GM19328 (cell line): ENCODE results near the gene CLDN4.
"Not testable (repeated sequence)": the region's sequence is repeated elsewhere in the genome, so short reads cannot be mapped to it uniquely, and the experiment has no call there.

Experiments used
- ATAC-seq: cut with Tn5 transposase; IDR thresholded peaks from one replicate; pipeline ENCODE4 v1.9.1; 2021; ENCODE audit warnings: mild to moderate bottlenecking, moderate library complexity; ENCODE audit not compliant: unreplicated experiment

CLDN4 gene

DNA sequence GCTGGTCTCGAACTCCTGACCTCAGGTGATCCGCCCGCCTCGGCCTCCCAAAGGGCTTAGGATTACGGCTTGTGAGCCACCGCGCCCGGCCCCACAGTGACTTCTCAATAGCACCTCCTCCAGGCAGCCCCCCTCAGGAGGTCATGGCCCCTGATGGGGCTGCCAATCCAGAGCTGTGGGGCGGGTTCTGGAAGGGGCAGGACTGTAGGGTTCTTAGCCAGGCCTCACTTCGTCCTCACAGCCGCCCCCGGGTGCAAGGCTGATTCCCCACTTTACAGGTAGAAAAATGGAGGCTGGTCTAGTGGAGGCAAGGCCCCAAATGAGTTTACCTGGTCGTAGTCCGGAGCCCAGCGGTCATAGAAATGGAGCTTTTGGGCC is 10.9 kb downstream of the CLDN4 start:
- ATAC-seq, result no peak

DNA sequence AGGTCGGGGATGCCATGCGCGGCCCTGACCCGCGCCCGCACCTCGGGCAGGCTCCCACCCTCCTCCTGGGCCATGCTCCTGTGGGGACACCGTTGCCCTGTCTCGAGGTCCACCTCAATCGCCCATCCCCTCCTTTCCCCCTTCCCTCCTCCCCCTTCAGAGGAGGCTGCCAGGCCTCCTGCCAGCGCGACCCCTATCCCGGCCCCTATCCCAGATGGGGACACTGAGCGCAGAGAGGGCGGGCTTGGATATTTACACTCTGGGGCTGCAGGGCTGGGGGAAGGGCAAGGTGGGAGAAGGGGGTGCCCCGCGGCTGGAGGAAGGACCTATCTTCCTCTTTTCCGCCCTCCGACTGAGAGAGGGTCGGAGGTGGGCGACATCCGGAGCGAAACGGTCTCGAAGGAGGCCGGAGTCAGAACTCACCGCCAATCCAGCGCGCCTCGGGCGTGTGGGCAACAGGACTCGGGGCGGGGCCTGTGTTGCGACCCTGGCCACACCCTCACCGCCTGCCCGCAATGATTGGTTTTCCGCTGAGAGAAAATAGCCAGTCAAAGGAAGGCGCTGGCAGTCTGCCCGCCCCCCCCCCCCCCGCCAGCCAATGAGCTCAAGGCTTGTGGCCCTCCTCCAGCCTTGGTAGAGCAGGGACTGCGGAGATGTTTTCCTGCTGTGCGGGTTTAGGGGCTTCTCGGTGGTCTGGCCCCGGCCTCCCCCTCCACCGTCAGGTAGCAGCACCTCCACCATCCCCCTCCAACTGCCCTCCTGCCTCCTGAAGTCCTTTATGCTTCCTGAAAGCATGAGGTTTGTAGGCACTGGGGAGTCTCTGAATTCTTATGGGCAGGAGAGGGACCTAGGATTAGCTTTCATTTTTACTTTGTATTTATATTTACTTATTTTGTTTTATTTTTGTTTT is 11.5 kb downstream of the CLDN4 start, which contains the start of gene METTL27:
TSS of gene METTL27 (minus strand) at position 450 of the 910 bp plus-strand sequence. CDS start at position 74, 376 bp downstream.
- peak; percentile 93 for ATAC-seq

DNA sequence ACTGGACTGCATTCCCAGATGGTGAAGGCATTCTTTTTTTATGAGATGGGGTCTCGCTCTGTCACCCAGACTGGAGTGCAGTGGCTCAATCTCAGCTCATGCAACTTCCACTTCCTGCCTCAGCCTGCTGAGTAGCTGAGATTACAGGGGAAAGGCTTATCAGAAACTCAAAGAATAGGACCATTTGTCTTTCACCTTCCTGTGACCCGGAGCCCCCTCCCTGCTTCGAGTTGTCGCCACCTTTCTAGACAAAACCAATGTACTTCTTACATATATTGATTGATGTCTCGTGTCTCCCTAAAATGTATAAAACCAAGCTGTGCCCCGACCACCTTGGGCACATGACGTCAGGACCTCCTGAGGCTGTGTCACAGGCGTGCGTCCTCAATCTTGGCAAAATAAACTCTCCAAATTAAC is 13.3 kb downstream of the CLDN4 start:
- no peak for ATAC-seq

DNA sequence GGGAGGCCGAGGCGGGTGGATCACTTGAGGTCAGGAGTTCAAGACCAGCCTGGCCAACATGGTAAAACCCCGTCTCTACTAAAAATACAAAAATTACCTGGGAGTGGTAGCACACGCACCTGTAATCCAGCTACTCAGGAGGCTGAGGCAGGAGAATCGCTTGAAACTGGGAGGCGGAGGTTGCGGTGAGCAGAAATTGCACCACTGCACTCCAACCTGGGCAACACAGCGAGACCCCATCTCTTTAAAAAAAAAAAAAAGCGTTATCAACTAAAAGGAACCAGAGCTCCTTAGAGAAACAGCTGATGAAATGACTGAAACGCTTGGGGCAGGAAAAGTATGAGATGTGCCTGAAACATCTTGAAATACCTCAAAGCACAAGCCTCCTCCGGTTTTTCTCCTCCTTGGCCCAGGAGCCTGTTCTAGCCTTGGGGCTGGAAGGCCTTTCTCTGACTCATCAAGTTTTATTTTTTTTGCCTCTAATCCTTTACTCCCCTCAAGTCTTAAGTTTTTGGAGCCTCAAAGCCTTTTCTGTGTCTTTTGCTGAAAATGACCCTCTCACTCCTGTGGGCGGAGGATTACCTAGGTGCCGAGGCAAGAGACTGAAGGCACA is 14.2 kb downstream of the CLDN4 start:
- no peak for ATAC-seq

DNA sequence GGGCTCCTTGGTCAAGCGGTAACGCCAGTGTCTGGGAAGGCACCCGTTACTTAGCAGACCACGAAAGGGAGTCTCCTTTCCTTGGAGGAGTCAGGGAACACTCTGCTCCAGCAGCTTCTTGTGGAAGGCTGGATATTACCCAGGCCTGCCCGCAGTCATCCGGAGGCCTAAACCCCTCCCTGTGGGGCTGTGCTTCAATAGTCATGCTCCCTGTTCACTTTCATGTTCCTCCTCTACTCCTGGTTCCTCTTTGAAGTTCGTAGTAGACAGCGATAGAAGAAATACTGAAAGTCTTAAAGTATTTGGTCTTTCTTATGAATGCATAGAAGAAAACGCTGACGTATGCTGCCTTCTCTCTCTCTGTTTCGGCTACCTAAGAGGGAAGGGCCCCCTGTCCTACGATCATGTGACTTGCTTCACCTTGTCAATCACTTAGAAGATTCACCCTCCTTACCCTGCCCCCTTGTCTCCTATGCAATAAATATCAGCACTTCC is 15.0 kb downstream of the CLDN4 start:
- ATAC-seq, result not testable (repeated sequence)

DNA sequence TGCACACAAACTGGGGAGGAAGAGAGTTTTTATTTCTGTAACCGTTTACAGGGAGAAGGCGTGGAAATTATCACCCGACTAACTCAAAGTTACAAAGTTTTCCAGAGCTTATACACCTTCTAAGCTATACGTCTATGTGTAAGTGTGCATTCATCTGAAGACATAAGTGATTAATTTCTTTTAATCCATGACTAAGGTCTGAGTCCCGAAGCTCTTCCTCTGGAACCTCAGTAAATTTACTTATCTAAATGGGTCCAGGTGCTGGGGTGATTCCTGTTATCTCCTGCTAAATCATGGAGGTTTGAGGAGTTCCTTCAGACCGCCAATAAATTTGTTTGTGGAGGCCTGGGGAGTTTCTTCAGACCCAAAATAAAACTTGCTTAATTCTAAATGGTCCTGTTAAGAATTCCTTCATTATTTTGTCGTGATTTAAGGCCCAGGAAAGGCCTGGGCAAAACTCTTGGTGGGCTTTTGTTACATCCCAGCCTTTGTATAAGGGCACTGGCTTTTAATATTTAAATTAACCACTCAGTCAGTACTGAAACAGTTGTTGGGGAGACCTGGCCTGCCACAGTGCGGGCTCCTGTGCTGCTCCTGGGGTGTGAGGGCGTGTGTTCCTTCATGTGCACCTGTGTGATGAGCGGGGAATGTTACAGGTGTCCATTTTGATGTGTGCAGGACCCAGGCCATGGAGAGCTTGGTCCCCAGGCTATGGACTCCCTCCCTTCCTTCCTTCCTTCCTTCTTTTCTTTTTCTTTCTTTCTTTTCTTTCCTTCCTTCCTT is 17.3 kb downstream of the CLDN4 start:
- no peak for ATAC-seq

DNA sequence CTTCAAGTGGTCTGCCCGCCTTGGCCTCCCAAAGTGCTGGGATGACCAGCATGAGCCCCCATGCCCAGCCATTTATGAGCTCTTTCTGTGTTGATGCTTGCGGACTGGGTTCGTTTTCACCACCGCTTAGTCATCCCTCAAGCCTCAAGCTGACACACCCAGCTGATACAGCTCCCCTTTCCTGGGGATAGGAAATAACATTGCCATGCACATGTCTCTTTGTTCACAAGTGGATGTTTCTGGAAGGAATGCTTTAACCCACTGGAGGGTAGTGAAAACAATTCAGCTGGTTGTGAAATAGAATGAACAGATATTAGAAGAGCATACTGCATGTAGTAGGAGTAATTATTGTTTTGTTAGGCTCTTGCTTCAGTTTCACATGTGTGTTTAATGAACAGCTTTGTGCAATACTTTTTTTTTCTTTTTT is 20.0 kb downstream of the CLDN4 start:
- no peak for ATAC-seq

DNA sequence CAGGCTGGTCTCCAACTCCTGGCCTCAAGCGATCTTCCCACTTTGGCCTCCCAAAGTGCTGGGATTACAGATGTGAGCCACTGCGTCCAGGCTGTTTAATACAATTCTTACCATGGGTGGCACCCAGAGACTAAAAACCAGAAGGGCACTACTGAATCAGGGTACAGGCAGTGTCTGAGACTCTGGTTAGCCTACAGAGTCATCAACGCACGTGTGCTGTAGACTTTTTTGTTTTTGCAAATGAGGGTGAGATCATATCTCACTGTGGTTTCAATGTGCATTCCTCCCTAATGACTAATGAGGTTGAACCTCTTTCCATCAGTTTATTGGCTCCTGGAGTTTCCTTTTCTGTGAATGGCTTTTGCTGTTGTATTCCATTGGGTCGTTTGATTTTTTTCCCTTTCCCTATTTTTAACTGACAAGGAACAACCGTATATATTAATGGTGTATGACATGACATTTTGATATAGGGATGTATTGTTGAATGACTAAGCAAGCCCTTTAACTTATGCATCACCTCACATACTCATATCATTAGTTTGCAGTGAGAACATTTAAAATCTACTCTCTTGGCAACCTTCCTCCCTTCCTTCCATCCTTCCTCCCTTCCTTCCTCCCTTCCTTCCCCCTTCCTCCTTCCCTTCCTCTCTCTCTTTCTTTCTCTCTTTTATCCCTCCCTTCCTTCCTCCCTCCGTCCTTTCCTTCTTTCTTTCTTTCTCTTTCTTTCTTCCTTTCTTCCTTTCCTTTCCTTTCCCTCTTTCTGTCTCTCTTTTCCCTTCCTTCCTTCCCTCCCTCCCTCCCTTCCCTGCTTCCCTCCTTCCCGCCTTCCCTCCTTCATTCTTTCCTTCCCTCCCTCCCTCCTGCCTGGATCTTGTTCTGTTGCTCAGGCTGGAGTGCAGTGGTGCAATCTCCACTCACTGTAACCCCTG is 20.9 kb downstream of the CLDN4 start:
- no peak for ATAC-seq

DNA sequence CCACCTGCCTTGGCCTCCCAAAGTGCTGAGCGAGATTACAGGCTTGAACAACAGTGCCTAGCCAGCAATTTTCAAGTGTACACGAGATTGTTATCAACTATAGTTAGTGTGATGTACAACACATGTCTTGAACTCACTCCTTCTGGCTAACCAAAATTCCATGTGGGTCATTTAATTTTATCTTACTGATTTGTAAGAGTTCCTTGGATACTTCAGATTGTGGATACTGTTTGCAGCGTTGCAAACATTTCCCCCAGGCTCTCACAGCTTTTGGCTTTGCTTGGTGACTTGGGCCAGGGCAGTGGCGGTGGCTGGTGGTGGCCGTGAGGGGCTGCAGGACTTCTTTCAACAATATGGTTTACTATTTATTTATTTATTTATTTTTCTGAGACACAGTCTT is 21.7 kb downstream of the CLDN4 start:
- ATAC-seq, result no peak

DNA sequence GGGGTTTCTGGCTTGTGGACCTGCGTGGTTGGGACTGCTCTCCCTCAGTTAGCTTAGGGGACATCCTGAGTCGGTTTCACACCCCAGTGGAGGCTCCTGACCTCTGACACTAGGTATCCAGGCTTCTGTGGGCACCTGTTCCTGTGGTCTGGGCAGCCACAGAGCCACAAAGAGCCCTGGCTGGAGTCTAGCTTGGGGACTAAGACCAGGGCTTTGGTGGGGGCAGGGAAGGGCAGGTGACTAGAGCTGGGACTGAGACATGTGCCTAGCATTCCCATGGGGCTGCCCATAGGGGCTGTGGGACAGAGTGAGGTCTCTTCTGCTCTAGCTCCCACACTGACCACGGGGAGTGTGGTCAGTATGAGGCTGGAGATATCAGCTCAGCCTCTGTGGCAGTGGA is 26.1 kb downstream of the CLDN4 start:
- no peak for ATAC-seq

DNA sequence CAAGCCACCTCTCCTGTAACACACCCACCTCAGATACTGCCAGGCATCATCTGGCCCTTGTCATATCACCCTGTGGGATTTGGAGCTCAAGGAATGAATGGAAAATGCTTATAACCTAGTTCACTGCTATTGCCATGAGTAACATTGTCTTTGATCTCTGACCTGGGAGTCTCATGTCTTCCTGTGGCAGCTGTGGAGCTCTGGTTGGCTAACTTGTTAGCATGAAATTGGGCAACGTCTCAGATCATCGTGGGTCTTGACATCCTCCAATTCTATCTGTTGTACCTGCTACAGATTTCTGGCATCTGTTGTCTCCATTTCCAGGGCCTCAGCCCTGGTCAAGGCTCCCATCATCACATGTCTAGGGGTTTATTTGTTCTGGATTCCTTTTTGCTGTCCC is 28.0 kb downstream of the CLDN4 start:
- no peak for ATAC-seq

DNA sequence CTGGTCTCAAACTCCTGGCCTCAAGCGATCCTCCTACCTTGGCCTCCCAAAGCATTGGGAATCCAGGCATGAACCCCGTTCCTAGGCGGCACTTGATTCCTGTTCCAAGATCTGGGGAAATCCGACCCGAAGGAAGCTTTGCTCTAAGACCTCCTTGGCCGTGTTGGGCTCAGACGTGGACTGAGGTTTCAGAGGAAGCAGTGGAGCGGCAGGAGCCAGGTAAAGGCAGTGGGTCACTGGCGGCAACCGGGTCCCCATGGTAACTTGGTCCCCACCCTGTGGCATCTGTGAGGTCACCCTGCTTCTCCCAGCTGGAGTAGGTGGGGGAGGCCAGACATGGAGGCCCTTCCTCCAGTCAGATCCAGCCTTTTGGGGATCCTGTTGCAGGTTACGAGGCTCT is 30.1 kb downstream of the CLDN4 start, which contains the start of gene TMEM270:
TSS of gene TMEM270 (plus strand) at position 301 of the 400 bp plus-strand sequence. CDS start at position 337, 36 bp downstream.
- ATAC-seq, result no peak

DNA sequence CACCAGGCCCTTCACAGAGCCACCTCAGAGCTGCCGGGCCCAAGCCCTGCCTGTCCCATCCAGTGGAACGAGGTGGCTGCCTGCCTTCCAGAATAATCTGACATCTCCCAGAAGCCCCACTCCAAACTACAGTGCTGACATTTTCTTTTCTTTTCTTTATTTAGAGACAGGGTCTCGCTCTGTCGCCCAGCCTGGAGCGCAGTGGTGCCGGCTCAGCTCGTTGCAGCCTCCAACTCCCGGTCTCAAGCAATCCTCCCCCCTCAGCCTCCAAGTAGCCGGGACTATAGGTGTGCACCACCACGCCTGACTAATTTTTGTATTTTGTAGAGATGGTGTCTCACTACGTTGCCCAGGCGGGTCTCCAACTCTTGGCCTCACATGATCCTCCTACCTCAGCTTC is 30.5 kb downstream of the CLDN4 start:
- no peak for ATAC-seq

DNA sequence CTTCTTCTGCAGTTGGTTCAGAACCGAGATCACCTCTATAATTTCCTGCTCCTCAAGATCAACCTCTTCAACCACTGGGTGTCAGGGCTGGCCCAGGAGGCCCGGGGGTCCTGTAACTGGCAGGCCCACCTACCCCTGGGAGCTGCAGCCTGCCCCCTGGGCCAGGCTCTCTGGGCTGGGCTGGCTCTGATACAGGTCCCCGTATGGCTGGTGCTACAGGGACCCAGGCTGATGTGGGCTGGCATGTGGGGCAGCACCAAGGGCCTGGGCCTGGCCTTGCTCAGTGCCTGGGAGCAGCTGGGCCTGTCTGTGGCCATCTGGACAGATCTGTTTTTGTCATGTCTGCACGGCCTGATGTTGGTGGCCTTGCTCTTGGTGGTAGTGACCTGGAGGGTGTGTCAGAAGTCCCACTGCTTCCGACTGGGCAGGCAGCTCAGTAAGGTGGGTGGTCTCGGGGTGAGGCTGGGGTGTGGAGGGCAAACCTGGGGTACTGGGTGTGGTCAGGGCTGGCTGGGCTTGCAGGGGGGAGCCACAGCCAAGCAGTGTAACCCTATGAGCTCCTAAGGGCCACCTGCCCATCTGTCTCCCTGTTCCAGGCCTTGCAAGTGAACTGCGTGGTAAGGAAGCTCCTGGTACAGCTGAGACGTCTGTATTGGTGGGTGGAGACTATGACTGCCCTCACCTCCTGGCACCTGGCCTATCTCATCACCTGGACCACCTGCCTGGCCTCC is 34.4 kb downstream of the CLDN4 start:
- ATAC-seq, result no peak

DNA sequence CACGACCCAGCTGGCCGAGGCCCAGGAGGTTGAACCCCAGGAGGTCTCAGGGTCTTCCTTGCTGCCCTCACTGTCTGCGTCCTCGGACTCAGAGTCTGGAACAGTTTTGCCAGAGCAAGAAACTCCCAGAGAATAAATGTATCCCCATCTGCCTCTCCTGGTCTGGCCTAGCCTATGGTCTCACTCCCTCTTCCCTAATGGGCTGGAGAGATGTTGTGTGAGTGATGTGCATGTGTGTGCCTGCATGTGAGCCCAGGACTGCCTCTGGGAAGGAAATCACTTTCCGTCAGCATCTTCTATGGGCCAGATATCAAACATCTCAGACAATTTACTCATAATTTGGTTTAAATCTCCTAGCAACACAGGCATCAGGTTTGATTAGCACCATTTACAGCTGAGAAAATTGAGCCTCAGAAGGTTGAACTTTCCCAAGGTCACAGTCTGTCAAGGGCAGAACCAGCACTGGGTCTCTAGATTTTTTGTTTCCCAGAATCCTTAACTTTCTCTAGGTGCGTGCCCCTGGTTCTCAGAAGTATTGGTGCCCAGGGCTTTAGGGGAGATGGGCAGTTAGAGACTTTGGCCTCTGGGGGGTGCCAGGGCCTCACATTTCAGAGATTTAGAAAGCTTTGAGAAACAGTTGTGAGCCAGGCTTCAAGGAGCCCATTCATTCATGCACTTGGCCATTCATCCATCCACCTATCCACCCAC is 35.1 kb downstream of the CLDN4 start:
- no peak for ATAC-seq

DNA sequence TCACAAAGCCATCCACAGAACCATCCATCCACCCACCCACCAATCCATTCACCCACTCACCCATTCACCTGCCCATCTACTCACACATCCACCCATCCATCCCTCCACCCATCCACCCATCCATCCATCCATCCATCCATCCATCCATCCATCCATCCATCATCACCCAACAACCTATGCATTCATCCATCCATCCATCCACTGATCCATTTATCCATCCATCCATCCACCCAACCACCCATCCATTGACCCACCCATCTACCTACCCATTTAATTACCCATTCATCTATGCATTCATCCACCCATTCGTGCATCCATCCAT is 35.6 kb downstream of the CLDN4 start:
- no peak for ATAC-seq

DNA sequence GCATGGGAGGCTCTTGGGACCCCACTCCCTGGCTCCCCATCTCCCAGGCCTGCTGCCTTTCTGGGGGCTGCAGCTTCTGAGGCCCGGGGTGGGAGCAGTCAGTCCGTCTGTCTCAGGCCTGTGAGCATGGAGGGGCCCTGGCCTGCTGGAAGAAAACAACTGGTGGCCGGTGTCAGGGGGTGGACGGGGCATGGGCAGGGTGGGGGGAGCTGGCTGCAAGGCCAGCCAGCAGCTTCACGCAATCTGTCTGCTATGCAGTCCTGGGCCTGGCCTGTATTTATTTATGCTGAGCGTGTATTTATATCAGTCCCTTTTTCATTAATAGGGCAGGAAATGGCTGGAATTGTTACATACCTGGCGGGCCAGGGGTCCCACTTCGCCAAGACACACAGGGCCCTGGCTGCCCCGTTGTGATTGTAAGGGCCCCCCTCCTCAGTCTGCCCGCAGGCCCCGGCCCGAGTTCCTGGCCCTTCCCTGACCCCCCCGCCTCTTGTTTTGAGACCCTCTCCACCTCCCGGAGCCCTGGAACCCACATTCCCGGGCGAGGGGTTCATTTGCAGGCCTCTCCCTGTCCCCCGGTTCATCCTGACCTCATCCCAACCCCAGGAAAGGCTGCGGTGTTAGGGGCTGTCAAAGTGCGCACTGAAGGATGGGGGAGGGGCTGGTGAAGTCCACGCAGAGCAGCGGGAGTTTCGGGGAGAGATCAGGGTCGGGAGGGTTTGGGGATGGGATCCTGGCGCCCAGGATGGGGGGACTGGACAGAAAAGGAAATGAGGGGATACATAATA is 38.4 kb downstream of the CLDN4 start:
- no peak for ATAC-seq

DNA sequence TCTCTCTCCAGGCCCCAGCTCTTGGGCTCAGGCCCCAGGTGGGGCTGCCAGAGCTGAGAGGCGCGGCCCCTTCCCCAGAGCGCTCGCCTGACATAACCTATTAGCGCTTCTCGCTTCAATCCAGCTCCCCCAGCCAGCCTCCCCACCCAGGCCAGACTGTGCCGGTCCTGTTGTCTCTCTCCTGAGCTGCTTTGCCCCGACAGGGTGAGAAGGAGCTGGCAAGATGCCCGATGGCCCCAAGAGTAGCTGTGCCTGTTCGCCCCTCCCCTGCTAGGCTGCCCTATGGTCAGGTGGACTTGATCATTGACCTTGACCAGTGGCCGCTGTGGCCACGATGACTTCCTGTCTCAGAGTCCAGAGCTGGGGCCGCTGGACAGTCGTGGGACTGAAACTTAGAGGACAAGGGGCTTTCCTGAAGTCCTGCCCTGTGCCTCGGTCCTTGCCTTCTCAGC is 39.3 kb downstream of the CLDN4 start:
- ATAC-seq, result no peak
